ENCODE data around the gene TREML1. TPM values are rescaled to one million over a fixed set of nuclear protein-coding genes. Genes with fewer than 3 reads are reported as not detected.

The TREML1 gene
- total RNA-seq, 1 donor from 2014 or later: not detected

DNA sequence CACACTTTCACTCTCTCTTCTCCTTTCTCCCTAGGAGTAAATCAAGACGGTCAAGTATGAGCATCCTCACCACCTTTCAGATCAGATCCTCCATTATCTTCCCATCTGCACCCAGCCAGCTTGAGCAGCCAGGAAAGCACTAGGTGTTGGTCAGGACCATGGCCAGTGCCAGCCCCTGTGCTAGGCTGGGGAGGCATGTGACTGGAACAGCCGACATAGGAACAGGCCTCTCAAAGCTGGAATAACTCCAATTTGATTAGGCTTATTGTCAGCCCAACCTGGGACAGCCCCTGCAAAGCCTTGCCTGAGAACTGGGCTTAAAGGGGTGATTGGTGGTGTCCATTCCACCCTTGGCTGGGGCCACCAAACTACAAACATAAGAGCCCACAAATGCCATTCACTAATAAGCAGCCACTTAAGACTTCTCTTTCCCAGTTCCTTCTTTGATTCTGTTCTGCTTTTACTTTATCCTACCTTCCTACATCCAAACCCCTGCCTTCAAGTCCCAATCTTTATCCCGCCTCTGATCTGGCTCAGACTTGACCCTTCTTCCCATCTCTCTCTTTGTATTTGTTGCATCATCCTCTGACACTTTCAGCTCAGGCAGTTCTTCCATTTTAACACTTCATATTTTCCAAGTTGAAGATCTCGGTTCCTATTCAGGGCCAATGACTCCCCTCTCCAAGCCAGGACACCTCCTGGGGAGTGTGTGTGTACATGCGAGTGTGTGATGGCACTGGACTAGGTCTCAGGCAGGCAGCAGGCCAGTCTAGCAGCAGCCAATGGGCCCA, 13.2 kb upstream of the TREML1 start:
- Histone ChIP-seq H3K36me3 (no peaks in the 10 kb centered on the region), H3K27ac (no peak overlapping the region), H3K9me3 (no peaks in the 10 kb centered on the region), H3K4me1 (no peaks in the 10 kb centered on the region), H3K27me3 (no peaks in the 10 kb centered on the region), H3K4me3 (no peak overlapping the region)
- no peak for DNase-seq (ENCODE audit: low spot score in 2 of 2)
- TF ChIP-seq, protein P1, sequence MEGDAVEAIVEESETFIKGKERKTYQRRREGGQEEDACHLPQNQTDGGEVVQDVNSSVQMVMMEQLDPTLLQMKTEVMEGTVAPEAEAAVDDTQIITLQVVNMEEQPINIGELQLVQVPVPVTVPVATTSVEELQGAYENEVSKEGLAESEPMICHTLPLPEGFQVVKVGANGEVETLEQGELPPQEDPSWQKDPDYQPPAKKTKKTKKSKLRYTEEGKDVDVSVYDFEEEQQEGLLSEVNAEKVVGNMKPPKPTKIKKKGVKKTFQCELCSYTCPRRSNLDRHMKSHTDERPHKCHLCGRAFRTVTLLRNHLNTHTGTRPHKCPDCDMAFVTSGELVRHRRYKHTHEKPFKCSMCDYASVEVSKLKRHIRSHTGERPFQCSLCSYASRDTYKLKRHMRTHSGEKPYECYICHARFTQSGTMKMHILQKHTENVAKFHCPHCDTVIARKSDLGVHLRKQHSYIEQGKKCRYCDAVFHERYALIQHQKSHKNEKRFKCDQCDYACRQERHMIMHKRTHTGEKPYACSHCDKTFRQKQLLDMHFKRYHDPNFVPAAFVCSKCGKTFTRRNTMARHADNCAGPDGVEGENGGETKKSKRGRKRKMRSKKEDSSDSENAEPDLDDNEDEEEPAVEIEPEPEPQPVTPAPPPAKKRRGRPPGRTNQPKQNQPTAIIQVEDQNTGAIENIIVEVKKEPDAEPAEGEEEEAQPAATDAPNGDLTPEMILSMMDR (IDR thresholded peaks at IDR 0.05): no peak
- intact Hi-C loops (cut with DNase I): no loop called here

DNA sequence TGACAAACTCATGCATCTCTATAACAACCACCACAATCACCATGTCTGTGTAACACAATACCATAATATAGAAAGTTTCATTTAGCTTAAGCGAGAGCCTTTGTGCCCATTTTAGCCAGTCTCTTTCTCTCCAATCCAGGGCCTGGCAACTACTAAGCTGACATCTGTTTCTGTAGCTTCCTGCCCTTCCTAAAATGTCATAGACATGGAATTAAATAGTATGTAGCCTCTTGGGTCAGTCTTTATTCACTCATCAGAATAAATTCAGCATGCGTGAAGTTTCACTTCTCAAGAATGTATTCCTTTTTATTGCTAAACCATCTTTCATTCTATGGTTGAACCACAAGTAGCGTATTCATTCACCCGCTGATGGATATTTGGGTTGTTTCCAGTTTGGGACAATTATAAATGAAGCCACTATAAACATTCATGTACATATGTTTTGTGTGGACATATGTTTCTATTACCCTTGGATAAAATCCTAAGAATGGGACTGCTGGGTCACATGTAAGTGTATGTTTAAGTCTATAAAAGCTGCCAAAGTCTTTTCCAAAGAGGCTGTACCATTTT, 10.5 kb upstream of the TREML1 start:
- intact Hi-C loops (cut with DNase I): no loop called here
- H3K4me1 ChIP-seq: no peaks in the 10 kb centered on the region
- no peak overlapping the region for H3K4me3 ChIP-seq
- no peaks in the 10 kb centered on the region for H3K36me3 ChIP-seq
- H3K27me3 ChIP-seq: no peaks in the 10 kb centered on the region
- TF ChIP-seq, protein P1 (IDR thresholded peaks at IDR 0.05): no peak
- H3K9me3 ChIP-seq: no peaks in the 10 kb centered on the region
- DNase-seq (ENCODE audit: low spot score in 2 of 2): no peak
- no peak overlapping the region for H3K27ac ChIP-seq

DNA sequence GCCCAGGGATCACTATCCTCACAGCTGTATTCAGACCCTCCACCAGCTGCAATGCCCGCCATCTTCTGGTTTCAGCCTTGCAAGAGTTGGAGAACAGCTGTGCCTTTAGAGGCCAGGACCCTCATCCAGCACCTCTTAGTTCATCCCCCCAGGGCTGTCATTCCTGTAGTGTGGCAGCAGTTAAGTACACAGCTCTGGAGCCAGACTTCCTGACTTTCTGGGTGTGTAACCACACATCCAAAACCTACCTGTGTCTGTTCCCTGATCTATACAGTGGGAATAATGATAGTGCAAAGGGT, 9.2 kb upstream of the TREML1 start:
- Histone ChIP-seq H3K4me1 (no peaks in the 10 kb centered on the region), H3K36me3 (no peaks in the 10 kb centered on the region), H3K9me3 (no peaks in the 10 kb centered on the region), H3K4me3 (no peak overlapping the region), H3K27ac (no peak overlapping the region), H3K27me3 (no peaks in the 10 kb centered on the region)
- TF ChIP-seq, protein P1 (IDR thresholded peaks at IDR 0.05): no peak
- intact Hi-C loops (cut with DNase I): no loop called here
- DNase-seq (ENCODE audit: low spot score in 2 of 2): no peak

DNA sequence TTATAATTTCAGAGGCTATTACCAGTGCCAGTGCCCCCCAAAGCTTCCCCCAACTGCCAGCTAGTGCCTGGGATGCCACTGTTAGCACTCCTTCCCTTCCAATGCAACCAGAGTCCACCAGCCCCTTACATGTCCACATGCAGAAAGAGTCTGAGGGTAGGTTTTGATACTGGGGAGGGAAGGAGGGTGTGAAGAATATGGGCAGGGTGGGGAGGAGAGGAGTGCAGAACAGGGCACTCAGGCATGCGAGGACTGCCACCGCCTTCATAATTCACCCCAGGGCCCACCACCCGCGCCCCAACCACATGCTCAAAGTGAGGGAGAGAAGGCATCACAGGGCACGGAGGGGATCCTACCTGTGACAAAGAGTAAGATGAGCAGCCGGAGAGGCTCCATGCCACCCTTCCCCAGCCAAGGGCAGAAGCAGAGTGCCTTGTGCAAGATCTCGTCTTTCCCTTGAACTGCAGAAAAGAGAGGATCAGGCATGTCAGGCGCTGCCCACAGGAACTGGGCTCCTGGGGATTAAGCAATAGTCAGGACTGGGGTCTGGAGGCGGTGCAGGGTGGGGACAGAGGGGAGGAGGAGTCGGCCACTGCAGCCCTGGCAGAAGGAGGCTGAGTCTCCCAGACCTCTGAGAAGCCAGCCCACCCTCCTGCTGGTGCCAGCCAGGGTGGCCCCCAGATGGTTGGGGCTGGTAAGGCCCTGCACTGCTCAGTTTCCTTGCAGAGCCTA, 8.7 kb upstream of the TREML1 start, which contains the start of gene TREM2:
TREM2 (minus strand) TSS at position 430 of the 732 bp plus-strand sequence; CDS start at position 396, 34 bp downstream.
- no peaks in the 10 kb centered on the region for H3K27me3 ChIP-seq
- no peak within 1 kb of the TSS for H3K27ac ChIP-seq
- TF ChIP-seq, protein P1 (IDR thresholded peaks at IDR 0.05): no peak
- H3K36me3 ChIP-seq: no peaks in the 10 kb centered on the region
- H3K4me1 ChIP-seq: no peaks in the 10 kb centered on the region
- H3K9me3 ChIP-seq: no peaks in the 10 kb centered on the region
- no peak within 1 kb of the TSS for H3K4me3 ChIP-seq
- DNase-seq (ENCODE audit: low spot score in 2 of 2): no peak
- intact Hi-C loops (cut with DNase I): no loop called here

DNA sequence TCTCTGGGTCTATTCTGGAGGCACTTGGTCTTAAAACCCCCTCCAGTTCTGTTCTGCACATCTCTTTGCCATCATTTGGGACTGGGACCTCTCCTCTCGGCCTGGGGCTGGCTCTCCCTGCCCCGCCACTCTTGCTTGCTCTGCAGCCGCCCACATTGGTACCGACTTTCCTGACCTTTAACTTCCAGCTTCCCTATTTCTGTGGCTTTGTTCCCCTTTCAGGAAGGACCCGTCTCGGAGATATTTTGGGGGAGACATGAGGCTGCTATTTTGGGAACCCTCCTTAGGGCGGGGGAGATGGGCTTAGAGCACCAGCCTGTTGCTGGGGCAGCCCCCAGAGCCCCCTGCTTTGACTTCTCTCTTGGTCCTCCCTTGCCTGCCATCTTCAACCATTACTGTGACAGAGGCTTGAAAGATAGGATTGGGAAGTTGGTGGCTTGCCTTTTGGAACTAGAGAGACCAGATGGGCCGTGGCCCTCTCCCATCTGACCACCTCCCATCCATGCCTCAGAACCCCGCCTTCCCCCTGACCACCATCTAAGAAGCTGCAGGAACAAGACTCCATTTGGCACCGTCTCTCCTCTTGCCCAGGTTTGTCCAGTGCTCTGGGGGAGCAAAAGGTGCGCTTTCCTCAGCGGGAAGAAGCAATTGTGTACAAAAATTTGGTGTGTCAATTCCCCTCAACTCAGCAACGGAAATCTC, 7.9 kb upstream of the TREML1 start:
- no peak overlapping the region for H3K4me3 ChIP-seq
- intact Hi-C loops (cut with DNase I): no loop called here

More for the DNA sequence above, 7.9 kb upstream of the TREML1 start:
- no peaks in the 10 kb centered on the region for H3K27me3 ChIP-seq
- H3K27ac ChIP-seq: no peak overlapping the region
- no peaks in the 10 kb centered on the region for H3K4me1 ChIP-seq
- TF ChIP-seq, protein P1 (IDR thresholded peaks at IDR 0.05): no peak
- no peak for DNase-seq (ENCODE audit: low spot score in 2 of 2)
- no peaks in the 10 kb centered on the region for H3K36me3 ChIP-seq
- H3K9me3 ChIP-seq: no peaks in the 10 kb centered on the region
